ELR (cell line): ENCODE data around the gene C19orf47.

Experiments
- DNase-seq: peaks from one replicate; pipeline ENCODE4 v3.0.0-alpha.2; 2015; ENCODE audit warnings: low read depth

C19orf47 gene

DNA sequence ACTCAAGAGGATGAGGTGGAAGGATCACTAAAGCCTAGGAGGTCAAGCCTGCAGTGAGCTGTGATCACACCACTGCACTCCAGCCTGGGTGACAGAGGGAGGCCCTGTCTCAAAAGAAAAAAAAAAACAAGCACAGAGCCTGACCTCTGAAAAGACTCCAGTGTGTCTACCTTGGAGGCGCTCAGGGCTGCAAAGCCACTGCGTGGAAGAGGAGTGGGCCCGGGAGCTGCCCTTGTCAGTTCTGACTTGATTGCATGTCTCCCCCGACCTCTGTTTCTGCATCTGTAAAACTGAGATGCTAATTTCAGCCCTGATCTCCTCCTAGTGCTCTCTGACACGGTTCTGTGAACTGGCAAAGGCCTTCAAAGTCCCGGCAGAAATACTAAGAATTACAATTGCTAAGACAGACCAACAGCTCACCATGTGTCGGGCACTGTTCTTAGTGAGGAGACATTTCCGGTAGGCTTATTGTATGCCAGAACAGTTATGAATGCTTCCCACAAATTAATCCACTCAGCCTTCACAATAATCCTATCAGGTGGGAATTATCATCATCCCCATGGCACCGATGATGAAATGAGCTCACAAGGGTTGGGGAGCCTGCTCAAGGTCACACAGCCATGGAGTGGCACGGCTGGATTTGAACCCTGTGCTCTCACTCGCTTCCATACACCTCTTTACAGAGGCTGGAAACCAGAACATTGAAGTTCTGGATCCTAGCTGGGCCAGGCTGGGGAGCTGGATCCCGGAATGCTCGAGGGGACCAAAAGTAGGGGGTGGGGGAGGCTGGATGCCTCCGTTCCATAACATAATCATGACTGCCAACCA is 66.6 kb downstream of the C19orf47 start:
- no peak for DNase-seq

GRCh38 chr19:40280608-40281221 is 67.5 kb downstream of the C19orf47 start:
- no peak for DNase-seq

GRCh38 chr19:40279761-40280607 is 68.2 kb downstream of the C19orf47 start:
- DNase-seq: no peak

- DNase-seq: no peak
Observed at GRCh38 chr19:40279120-40279551, 69.1 kb downstream of the C19orf47 start.

DNA sequence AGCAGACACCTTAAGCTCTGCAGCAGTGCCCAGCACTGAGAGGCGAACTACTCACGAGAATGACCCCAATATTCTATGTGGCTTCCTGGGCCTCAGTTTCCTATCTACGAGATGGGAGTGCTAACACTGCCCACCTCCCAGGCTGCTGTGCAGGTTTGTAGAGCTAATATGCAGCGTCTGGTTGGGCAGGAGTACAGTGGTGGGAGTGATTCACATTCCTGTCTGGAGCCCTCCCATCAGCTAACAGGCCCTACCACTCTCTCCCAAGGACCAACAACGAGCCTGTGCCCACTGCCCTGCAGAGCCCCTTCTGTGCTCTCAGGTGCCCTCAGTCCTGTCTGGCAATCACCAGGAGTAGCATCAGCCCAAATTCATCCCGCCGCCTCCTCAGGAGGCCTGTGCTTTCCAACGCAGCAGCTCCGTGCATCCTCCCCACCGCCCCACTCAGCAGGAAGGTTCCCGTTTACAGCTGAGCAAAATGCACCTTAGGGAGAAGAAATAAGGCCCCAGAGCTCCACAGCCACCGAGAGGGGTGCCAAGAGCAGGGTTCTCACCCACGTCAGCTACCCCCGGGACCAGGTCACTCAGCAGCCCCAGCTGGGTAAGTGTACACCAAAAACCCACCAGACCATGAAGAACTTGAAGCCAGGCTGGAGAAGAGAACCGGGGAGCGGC is 69.7 kb downstream of the C19orf47 start:
- no peak for DNase-seq

DNA sequence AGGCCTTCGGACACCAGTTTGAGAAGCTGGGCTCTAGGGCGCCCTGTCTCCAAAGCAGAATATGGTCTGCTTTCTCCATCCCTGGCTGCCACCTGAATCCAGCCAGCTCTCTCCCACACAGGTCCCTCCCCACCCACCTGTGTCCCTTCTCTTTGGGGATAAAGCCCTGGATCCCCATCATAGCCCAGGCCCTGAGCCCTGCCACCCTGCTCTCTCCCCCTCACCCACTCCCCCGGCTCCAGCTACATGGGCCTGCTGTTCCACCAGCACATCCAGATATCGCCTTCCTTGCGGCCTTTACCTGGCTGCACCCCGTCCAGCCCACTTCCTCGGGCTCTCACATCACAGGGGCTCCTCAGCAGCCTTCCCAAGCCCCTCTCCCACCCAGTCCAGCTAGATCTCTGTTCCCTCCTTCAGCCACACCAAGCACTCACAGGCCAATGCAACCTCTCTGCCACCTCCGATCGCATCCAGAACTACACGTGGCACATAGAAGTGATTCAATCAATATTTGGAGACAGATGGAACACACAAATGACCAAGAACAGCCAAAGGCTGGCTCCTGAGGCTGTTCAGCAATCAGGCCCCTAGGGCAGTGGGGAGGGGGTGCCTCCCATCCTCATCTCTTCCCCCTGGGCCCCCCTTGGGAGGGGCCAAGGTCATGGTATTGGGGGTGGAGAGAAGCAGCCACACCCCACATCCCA is 70.7 kb downstream of the C19orf47 start:
- DNase-seq: no peak

GRCh38 chr19:40274585-40275544 is 73.3 kb downstream of the C19orf47 start:
- DNase-seq: no peak

GRCh38 chr19:40273469-40274360 is 74.5 kb downstream of the C19orf47 start:
- DNase-seq: no peak

GRCh38 chr19:40272261-40272660 is 75.9 kb downstream of the C19orf47 start:
- DNase-seq: no peak

- DNase-seq: no peak
Observed at GRCh38 chr19:40271706-40272105, 76.5 kb downstream of the C19orf47 start.

GRCh38 chr19:40270362-40271089 is 77.7 kb downstream of the C19orf47 start:
- DNase-seq: no peak
